ENCODE data around the gene SYTL3. TPM values are rescaled to one million over a fixed set of nuclear protein-coding genes. Genes with fewer than 3 reads are reported as not detected.

Gene SYTL3
- total RNA-seq, 4 donors from 2014 or later = 4.8 to 10.1 (median 7.6) TPM

DNA sequence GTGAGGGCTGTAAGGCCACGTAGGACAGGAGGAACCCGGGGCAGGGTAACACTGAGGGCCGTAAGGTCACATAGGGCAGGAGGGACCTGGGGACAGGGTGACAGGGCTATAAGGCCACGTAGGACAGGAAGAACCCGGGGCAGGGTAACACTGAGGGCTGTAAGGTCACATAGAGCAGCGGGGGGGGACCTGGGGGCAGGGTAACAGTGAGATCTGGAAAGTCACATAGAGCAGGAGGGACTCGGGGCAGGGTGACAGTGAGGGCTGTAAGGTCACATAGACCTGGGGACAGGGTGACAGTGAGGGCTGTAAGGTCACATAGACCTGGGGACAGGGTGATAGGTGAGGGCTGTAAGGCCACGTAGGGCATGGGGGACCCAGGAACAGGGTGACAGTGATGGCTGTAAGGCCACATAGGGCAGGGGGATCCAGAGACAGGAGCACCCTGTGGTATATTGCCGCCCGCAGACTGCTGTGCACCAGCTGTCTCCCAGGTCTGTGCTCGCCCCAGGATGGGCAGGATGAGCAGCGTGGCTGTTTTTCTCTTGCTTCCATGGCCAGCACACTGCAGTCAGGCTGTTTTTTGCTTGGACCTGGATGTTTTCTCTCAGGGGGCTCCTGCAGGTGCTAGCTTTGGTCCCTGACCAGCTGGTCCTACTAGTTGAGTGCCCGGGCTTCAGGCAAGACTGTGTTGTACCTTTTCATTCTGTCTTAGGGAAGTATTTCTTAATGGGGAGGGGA is 55.7 kb downstream of the SYTL3 start:
- Histone ChIP-seq H3K4me3 (no peak overlapping the region), H3K4me1 (peaks cover 44 to 56% (median 54%) of the 10 kb centered on the region in 4 donors), H3K27me3 (no peaks in the 10 kb centered on the region), H3K9me3 (no peaks in the 10 kb centered on the region), H3K27ac (replicated peaks in 1 of 4) (peak overlapping the region; percentile 73 to 88 (median 82)), H3K36me3 (no peaks in the 10 kb centered on the region)
- DNase-seq (ENCODE audit: extremely low spot score) = no peak
- intact Hi-C loops (cut with DNase I) = loop anchor here (2.0 to 5.0 kb wide), 2 partner anchors 57 to 111 kb away; no protein-coding TSS in a partner anchor
- no peak for TF ChIP-seq POLR2AphosphoS5 (IDR thresholded peaks at IDR 0.05)
- TF ChIP-seq CTCF (IDR thresholded peaks at IDR 0.05) = no peak
- 85% methylated on average over 9 of the region's 13 CpGs for WGBS

DNA sequence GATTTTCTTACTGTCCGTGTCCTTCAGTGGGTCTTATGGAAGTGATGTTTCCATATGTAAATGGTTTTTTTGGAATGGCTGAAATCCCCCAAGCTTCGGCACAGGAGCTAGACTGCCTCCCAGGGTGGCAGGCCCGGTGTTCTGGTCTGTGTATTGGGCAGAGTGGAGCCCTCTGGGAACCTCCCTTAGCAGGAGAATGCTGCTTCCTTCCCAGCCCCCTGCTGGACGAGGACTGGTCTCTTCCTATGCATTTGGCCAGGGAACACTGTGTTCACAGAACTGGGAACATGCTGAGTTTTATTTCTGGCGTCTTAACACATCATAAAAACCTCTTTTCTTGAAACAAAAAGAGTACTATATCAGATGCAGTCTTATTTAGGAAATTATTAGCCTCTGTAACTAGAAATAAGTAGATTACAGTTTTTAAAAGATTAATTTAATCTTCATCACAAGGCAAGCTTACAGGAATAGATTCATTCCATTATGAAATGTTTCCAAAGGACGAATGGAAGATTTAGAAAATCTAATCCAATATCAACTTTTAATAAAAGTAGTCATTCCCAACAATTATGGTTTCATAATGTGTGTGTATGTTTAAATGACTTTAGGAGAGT is 56.6 kb downstream of the SYTL3 start:
- peaks cover 44 to 56% (median 54%) of the 10 kb centered on the region in 4 donors for H3K4me1 ChIP-seq

DNA sequence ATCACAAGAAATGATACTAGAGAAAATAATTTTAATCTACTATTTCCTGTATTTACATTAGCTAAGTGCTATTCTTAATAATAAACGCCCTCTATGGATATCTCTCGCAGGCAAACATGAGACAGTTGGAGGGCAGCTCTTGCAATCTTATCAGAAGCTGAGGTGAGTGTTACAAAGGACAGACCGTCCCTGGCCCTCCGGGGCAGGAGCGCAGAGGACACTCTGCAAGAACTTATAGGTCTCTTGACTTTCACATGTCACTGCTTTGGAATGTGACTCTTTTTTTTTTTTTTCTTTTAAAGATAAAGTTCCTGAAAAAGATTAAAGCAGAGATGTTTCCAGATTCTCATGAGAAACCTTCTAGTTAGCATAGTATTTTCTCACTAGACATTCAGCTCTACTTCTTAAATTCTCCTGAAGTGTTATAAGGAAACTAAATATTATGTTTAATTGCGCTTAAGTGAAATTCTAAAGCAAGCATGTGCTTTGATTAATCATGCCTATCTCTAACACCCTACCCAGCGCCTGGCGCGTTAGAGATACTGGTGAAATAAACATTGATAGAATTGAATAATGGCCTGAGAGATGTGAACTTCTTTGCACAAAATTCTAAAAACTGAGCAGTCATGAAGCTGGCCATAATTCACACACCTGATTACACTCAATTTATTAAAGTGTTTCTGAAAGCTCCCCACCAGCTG is 57.4 kb downstream of the SYTL3 start:
- peaks cover 44 to 56% (median 54%) of the 10 kb centered on the region in 4 donors for H3K4me1 ChIP-seq

More for the DNA sequence above, 56.6 kb downstream of the SYTL3 start:
- no peaks in the 10 kb centered on the region for H3K36me3 ChIP-seq
- H3K27ac ChIP-seq (replicated peaks in 1 of 4) = peak overlapping the region; percentile 73 to 88 (median 82)
- H3K27me3 ChIP-seq = no peaks in the 10 kb centered on the region
- intact Hi-C loops (cut with DNase I) = loop anchor here (2.0 to 5.0 kb wide), 2 partner anchors 56 to 110 kb away; no protein-coding TSS in a partner anchor
- peak overlapping the region in 1 of 4 donors; percentile 6 for H3K4me3 ChIP-seq
- 33% methylated on average over 6 of the region's 6 CpGs for WGBS
- peak; percentile 84 to 92 for TF ChIP-seq POLR2AphosphoS5 (IDR thresholded peaks at IDR 0.05)
- TF ChIP-seq POLR2A (IDR thresholded peaks at IDR 0.05; ENCODE audit: low read depth) = no peak
- no peak for TF ChIP-seq EP300 (IDR thresholded peaks at IDR 0.05)
- peak; percentile 46 to 63 (median 54) for TF ChIP-seq CTCF (IDR thresholded peaks at IDR 0.05)
- no peaks in the 10 kb centered on the region for H3K9me3 ChIP-seq
- no peak for DNase-seq (ENCODE audit: extremely low spot score)

DNA sequence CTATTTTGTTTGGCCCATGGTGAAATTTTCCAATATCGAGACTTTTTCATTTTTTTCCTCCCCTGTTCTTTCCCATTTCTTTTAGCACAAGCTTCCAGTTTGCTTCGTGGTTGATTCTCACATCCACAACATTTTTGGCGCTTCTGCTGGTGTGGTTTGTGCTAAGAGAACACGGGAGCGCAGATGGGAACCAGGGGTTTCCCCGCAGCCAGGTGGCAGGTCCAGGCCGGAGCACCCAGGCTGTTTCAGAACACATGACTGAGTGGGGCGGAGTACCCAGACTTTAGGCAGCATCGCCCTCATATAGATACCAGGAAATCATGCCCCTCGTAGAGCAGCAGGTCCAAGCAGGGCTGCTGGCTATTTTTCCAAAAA is 58.0 kb downstream of the SYTL3 start:
- Histone ChIP-seq H3K9me3 (no peaks in the 10 kb centered on the region), H3K36me3 (no peaks in the 10 kb centered on the region), H3K27me3 (no peaks in the 10 kb centered on the region), H3K27ac (replicated peaks in 1 of 4) (peak overlapping the region; percentile 73 to 88 (median 82)), H3K4me1 (peaks cover 44 to 56% (median 54%) of the 10 kb centered on the region in 4 donors), H3K4me3 (peak overlapping the region; percentile 13 to 30 (median 19))
- WGBS = 43% methylated on average over 10 of the region's 10 CpGs
- intact Hi-C loops (cut with DNase I) = loop anchor here (2.0 to 5.0 kb wide), 2 partner anchors 54 to 109 kb away; no protein-coding TSS in a partner anchor
- TF ChIP-seq EP300 (IDR thresholded peaks at IDR 0.05) (no peak), CTCF (IDR thresholded peaks at IDR 0.05) (peak in 2 of 3 experiments; percentile 15 to 40), POLR2A (IDR thresholded peaks at IDR 0.05; ENCODE audit: low read depth) (no peak), POLR2AphosphoS5 (IDR thresholded peaks at IDR 0.05) (no peak)
- DNase-seq (ENCODE audit: extremely low spot score) = no peak

More for the DNA sequence above, 57.4 kb downstream of the SYTL3 start:
- H3K27ac ChIP-seq (replicated peaks in 1 of 4) = peak overlapping the region; percentile 73 to 88 (median 82)
- intact Hi-C loops (cut with DNase I) = loop anchor here (2.0 to 5.0 kb wide), 2 partner anchors 55 to 110 kb away; no protein-coding TSS in a partner anchor
- 31% methylated on average over 9 of the region's 9 CpGs for WGBS
- TF ChIP-seq EP300 (IDR thresholded peaks at IDR 0.05) (no peak), POLR2AphosphoS5 (IDR thresholded peaks at IDR 0.05) (peak; percentile 79 to 83)
- H3K27me3 ChIP-seq = no peaks in the 10 kb centered on the region
- no peaks in the 10 kb centered on the region for H3K36me3 ChIP-seq
- H3K4me3 ChIP-seq = peak overlapping the region; percentile 6 to 30 (median 19)
- H3K9me3 ChIP-seq = no peaks in the 10 kb centered on the region
- DNase-seq (ENCODE audit: extremely low spot score) = no peak
